NCI-H446 treated with DMSO at 0.1 percent for 48 hours (cell line): Measurements from ENCODE around the gene CDC42SE2.
"Not testable (repeated sequence)": the region's sequence is repeated elsewhere in the genome, so short reads cannot be mapped to it uniquely, and the experiment has no call there.

Source experiments
- DNase-seq: peaks from one replicate; lab custom pipeline; 2025; lab: John Stamatoyannopoulos, UW

Gene CDC42SE2

GRCh38 chr5:131250751-131251475 lies 12.9 kb upstream of the CDC42SE2 start:
- DNase-seq, result no peak

GRCh38 chr5:131252824-131253171 lies 11.1 kb upstream of the CDC42SE2 start:
- DNase-seq, result no peak

GRCh38 chr5:131254025-131254424 lies 9.8 kb upstream of the CDC42SE2 start:
- not testable (repeated sequence) for DNase-seq

- DNase-seq, result no peak
Measured at GRCh38 chr5:131254741-131255140, 9.1 kb upstream of the CDC42SE2 start.

- no peak for DNase-seq
Measured at GRCh38 chr5:131256507-131256823, 7.4 kb upstream of the CDC42SE2 start.

GRCh38 chr5:131258733-131259132 lies 5.1 kb upstream of the CDC42SE2 start:
- no peak for DNase-seq

GRCh38 chr5:131259326-131259725 lies 4.5 kb upstream of the CDC42SE2 start:
- no peak for DNase-seq

GRCh38 chr5:131260895-131261294 lies 3.0 kb upstream of the CDC42SE2 start:
- no peak for DNase-seq

- no peak for DNase-seq
Measured at GRCh38 chr5:131261483-131261882, 2.4 kb upstream of the CDC42SE2 start.

GRCh38 chr5:131262953-131263541 lies 806 bp upstream of the CDC42SE2 start:
- no peak for DNase-seq

GRCh38 chr5:131264451-131265099 lies 722 bp downstream of the CDC42SE2 start:
- DNase-seq, result no peak

GRCh38 chr5:131265311-131265803 lies 1.5 kb downstream of the CDC42SE2 start:
- DNase-seq, result no peak

GRCh38 chr5:131266370-131267060 lies 2.7 kb downstream of the CDC42SE2 start:
- no peak for DNase-seq

- no peak for DNase-seq
Measured at GRCh38 chr5:131268758-131269370, 5.0 kb downstream of the CDC42SE2 start.

- no peak for DNase-seq
Measured at GRCh38 chr5:131270809-131271208, 7.0 kb downstream of the CDC42SE2 start.

GRCh38 chr5:131271888-131272287 lies 8.0 kb downstream of the CDC42SE2 start:
- DNase-seq, result not testable (repeated sequence)

GRCh38 chr5:131272307-131272706 lies 8.5 kb downstream of the CDC42SE2 start:
- no peak for DNase-seq

- DNase-seq, result no peak
Measured at GRCh38 chr5:131272724-131273123, 8.9 kb downstream of the CDC42SE2 start.

- DNase-seq, result no peak
Measured at GRCh38 chr5:131274326-131275063, 10.6 kb downstream of the CDC42SE2 start.

GRCh38 chr5:131276072-131276471 lies 12.2 kb downstream of the CDC42SE2 start:
- no peak for DNase-seq

- no peak for DNase-seq
Measured at GRCh38 chr5:131277447-131277846, 13.6 kb downstream of the CDC42SE2 start.
